H1 (cell line): ENCODE results near the gene IZUMO4. TPM values are rescaled to one million over a fixed set of nuclear protein-coding genes. Genes with fewer than 3 reads are reported as not detected.

ENCODE experiments used
- CTCF ChIA-PET: fragments of 300-600 bp; sonication (Branson Sonifier 250); formaldehyde crosslinking; loops from one replicate; lab custom pipeline; 2021; ENCODE audit not compliant: partially characterized antibody; lab: Charles Lee
- POLR2A ChIA-PET: fragments of 300-600 bp; sonication (Branson Sonifier 250); formaldehyde crosslinking; loops from one replicate; lab custom pipeline; 2021; ENCODE audit warnings: inconsistent platforms; ENCODE audit not compliant: partially characterized antibody; lab: Charles Lee
- DNase-seq, 2 experiments: peaks; one replicate each; pipeline versions ENCODE4 v3.0.0 to v3.0.0-alpha.2; 2010 to 2022; ENCODE audit warnings: low spot score in 2 of 2, low read depth in 1 of 2, mixed read lengths in 1 of 2
- FAIRE-seq: peaks from 2 replicates; lab custom pipeline; 2011; peaks lifted over from hg19 to GRCh38; lab: Jason Lieb, UNC
- H2AFZ ChIP-seq: 2 replicates; pipeline ENCODE4 v1.8.1; 2012; ENCODE audit warnings: low read length, inconsistent platforms
- H2AK5ac ChIP-seq: 2 replicates; pipeline ENCODE4 v1.6.1; 2013; ENCODE audit warnings: low read depth, low read length
- H2BK120ac ChIP-seq: replicated peaks from 2 replicates; pipeline ENCODE3; 2013; ENCODE audit warnings: low read depth, low read length, inconsistent platforms
- H2BK12ac ChIP-seq: 2 replicates; pipeline ENCODE4 v1.6.1; 2013; ENCODE audit warnings: low read depth, low read length
- H2BK15ac ChIP-seq: 2 replicates; pipeline ENCODE4 v1.6.1; 2013; ENCODE audit warnings: low read length
- H2BK20ac ChIP-seq: 2 replicates; pipeline ENCODE4 v1.6.1; 2013; ENCODE audit warnings: low read length
- H2BK5ac ChIP-seq: 2 replicates; pipeline ENCODE4 v1.6.1; 2013; ENCODE audit warnings: low read depth, low read length
- H3K14ac ChIP-seq: 2 replicates; pipeline ENCODE4 v1.6.1; 2013; ENCODE audit warnings: inconsistent platforms; ENCODE audit not compliant: insufficient read length
- H3K18ac ChIP-seq: 2 replicates; pipeline ENCODE4 v1.6.1; 2013; ENCODE audit warnings: low read length; ENCODE audit errors: extremely low read depth
- H3K23ac ChIP-seq: 2 replicates; pipeline ENCODE4 v1.6.1; 2013; ENCODE audit warnings: inconsistent platforms; ENCODE audit not compliant: insufficient read length
- H3K23me2 ChIP-seq: 2 replicates; pipeline ENCODE4 v1.6.1; 2013; ENCODE audit warnings: low read depth, low read length
- H3K27ac ChIP-seq: 2 replicates; pipeline ENCODE4 v1.6.1; 2011; ENCODE audit warnings: low read depth, low read length, inconsistent platforms
- H3K27me3 ChIP-seq, 4 experiments: replicated peaks in 1 of 4; 1 replicate in 1 of 4; 2 replicates in 3 of 4; pipeline versions ENCODE4 v1.6.1 to v1.8.1; 2011 to 2013; ENCODE audit warnings: low read length in 3 of 4, mild to moderate bottlenecking in 3 of 4, inconsistent platforms in 2 of 4, mixed read lengths in 2 of 4, moderate library complexity in 1 of 4; ENCODE audit not compliant: control insufficient read depth in 3 of 4, insufficient read depth in 3 of 4; ENCODE audit errors: extremely low read depth in 1 of 4
- H3K36me3 ChIP-seq, 4 experiments: 2 replicates each; pipeline versions ENCODE4 v1.6.1 to v1.8.1; 2011 to 2013; ENCODE audit warnings: mild to moderate bottlenecking in 4 of 4, low read length in 3 of 4, moderate library complexity in 2 of 4, control low read depth in 1 of 4, inconsistent platforms in 1 of 4; ENCODE audit not compliant: insufficient read depth in 4 of 4, control insufficient read depth in 2 of 4
- H3K4ac ChIP-seq: replicated peaks from 2 replicates; pipeline ENCODE3; 2013; ENCODE audit warnings: low read length, low read depth, mixed read lengths, inconsistent platforms; ENCODE audit not compliant: insufficient read length
- H3K4me1 ChIP-seq, 4 experiments: replicated peaks in 1 of 4; 1 replicate in 1 of 4; 2 replicates in 3 of 4; pipeline versions ENCODE4 v1.6.1 to v1.8.1; 2011 to 2013; ENCODE audit warnings: low read length in 3 of 4, inconsistent platforms in 2 of 4, mixed read lengths in 1 of 4; ENCODE audit not compliant: insufficient read depth in 4 of 4, control insufficient read depth in 3 of 4
- H3K4me2 ChIP-seq, 2 experiments: 2 replicates each; pipeline versions ENCODE4 v1.6.1 to v1.8.1; 2011 to 2013; ENCODE audit warnings: low read depth in 2 of 2, low read length in 2 of 2, control low read depth in 1 of 2, inconsistent platforms in 1 of 2, mild to moderate bottlenecking in 1 of 2; ENCODE audit not compliant: insufficient read depth in 1 of 2
- H3K4me3 ChIP-seq, 4 experiments: fragments of 200-600, 300-600 bp in 1 of 4; sonication (generic), shearing (Covaris generic), sonication (Bioruptor Twin) in 1 of 4; 2 replicates each; pipeline versions ENCODE4 v1.5.1 to v1.8.1; 2011 to 2016; ENCODE audit warnings: low read length in 4 of 4, low read depth in 3 of 4, control low read depth in 2 of 4, inconsistent platforms in 2 of 4, mild to moderate bottlenecking in 2 of 4, mixed read lengths in 1 of 4, moderate library complexity in 1 of 4; ENCODE audit not compliant: insufficient read depth in 2 of 4; ENCODE audit errors: extremely low read depth in 1 of 4
- H3K56ac ChIP-seq: replicated peaks from 2 replicates; pipeline ENCODE3; 2013; ENCODE audit warnings: low read depth, mild to moderate bottlenecking, mixed read lengths, low read length, inconsistent platforms; ENCODE audit not compliant: insufficient read length
- H3K79me1 ChIP-seq: 2 replicates; pipeline ENCODE4 v1.6.1; 2013; ENCODE audit warnings: low read depth, low read length, control low read depth
- H3K79me2 ChIP-seq, 2 experiments: 2 replicates each; pipeline versions ENCODE4 v1.6.1 to v1.8.1; 2012 to 2013; ENCODE audit warnings: low read length in 2 of 2, mild to moderate bottlenecking in 2 of 2, inconsistent platforms in 1 of 2; ENCODE audit not compliant: insufficient read depth in 2 of 2, control insufficient read depth in 1 of 2
- H3K9ac ChIP-seq, 4 experiments: replicated peaks in 1 of 4; 1 replicate in 1 of 4; 2 replicates in 3 of 4; pipeline versions ENCODE4 v1.6.1 to v1.8.1; 2011 to 2013; ENCODE audit warnings: low read depth in 3 of 4, low read length in 3 of 4, control low read depth in 2 of 4, mild to moderate bottlenecking in 2 of 4, moderate library complexity in 2 of 4, inconsistent platforms in 1 of 4; ENCODE audit errors: extremely low read depth in 1 of 4
- H3K9me3 ChIP-seq, 2 experiments: 2 replicates each; pipeline versions ENCODE4 v1.6.1 to v1.8.1; 2012 to 2013; ENCODE audit warnings: mild to moderate bottlenecking in 2 of 2, moderate library complexity in 2 of 2, control low read depth in 1 of 2, inconsistent platforms in 1 of 2, low read depth in 1 of 2, low read length in 1 of 2, mixed read lengths in 1 of 2; ENCODE audit not compliant: insufficient read depth in 2 of 2
- H4K20me1 ChIP-seq, 2 experiments: replicated peaks in 1 of 2; 2 replicates each; pipeline versions ENCODE3 to v1.8.1; 2011 to 2013; ENCODE audit warnings: inconsistent platforms in 2 of 2, low read length in 2 of 2, mild to moderate bottlenecking in 1 of 2; ENCODE audit not compliant: insufficient read depth in 2 of 2, control insufficient read depth in 1 of 2
- H4K5ac ChIP-seq: 2 replicates; pipeline ENCODE4 v1.6.1; 2013; ENCODE audit warnings: low read length, low read depth, mixed read lengths, inconsistent platforms; ENCODE audit not compliant: insufficient read length
- H4K8ac ChIP-seq: 2 replicates; pipeline ENCODE4 v1.8.0; 2013; ENCODE audit warnings: mild to moderate bottlenecking, moderate library complexity, low read length, inconsistent platforms; ENCODE audit not compliant: insufficient read depth; ENCODE audit errors: extremely low read depth
- H4K91ac ChIP-seq: replicated peaks from 2 replicates; pipeline ENCODE3; 2013; ENCODE audit warnings: low read length, mixed read lengths, inconsistent platforms; ENCODE audit not compliant: insufficient read length
- NRF1 ChIP-seq: IDR thresholded peaks from 2 replicates; pipeline ENCODE4 v1.6.1; 2011; ENCODE audit warnings: mild to moderate bottlenecking, low read depth, low read length, improper control_type of control experiment
- SRF ChIP-seq: IDR thresholded peaks from 2 replicates; pipeline ENCODE4 v1.6.1; 2011; ENCODE audit warnings: mild to moderate bottlenecking, low read depth, low read length, moderate library complexity
- WGBS, 2 experiments: shearing (Covaris generic) in 1 of 2; methylation state at CpG; one replicate each; pipeline versions ENCODE4 v1.1.6 to v1.1.7; 2013 to 2015; ENCODE audit warnings: low lambda C conversion rate in 2 of 2, mixed read lengths in 2 of 2, inconsistent platforms in 1 of 2, low coverage in 1 of 2, missing lambda C conversion rate in 1 of 2; ENCODE audit not compliant: insufficient replicate concordance in 2 of 2, insufficient coverage in 1 of 2, insufficient read length in 1 of 2; ENCODE audit errors: extremely low coverage in 1 of 2, missing lambda C conversion rate in 1 of 2; 5-methylcytosine and 5-hydroxymethylcytosine counted together
- polyA plus RNA-seq, 7 experiments: library from polyadenylated mRNA; depleted of rRNA in 3 of 7; stranded (reverse) in 5 of 7; unstranded in 2 of 7; fragments of >200 nt in 5 of 7; fragments of 200-250 nt in 2 of 7; gene quantifications; 1 replicate in 5 of 7; 2 replicates in 1 of 7; 4 replicates in 1 of 7; pipeline versions ENCODE4 v1.2.1 to v1.2.3, GENCODE V29; 2011 to 2013; ENCODE audit warnings: missing spikeins in 2 of 7, mixed read lengths in 2 of 7
- total RNA-seq: library from RNA; stranded (reverse); fragmentation: NEBNext Ultra II Directional; extraction: Animal tissue kit (Norgen Biotek cat#: 25700); gene quantifications from 2 replicates; pipeline ENCODE4 v1.2.1, GENCODE V29; 2021

IZUMO4 gene
- total and polyA plus RNA-seq, 2 of the 8 experiments (the other 6 are each of a cell fraction or from before 2014, with no cell fraction given): 1.8 to 1.9 TPM

GRCh38 chr19:2053601-2054389 lies 42.9 kb upstream of the IZUMO4 start:
- FAIRE-seq (no peak), DNase-seq (no peak)
- no peaks in the 10 kb centered on the region; a peak in 1 of 8 replicates for H3K36me3 ChIP-seq
- H3K56ac ChIP-seq: no peak overlapping the region
- no peak overlapping the region for H2AFZ ChIP-seq
- H3K4me2 ChIP-seq: no peak overlapping the region
- H2AK5ac ChIP-seq: no peak overlapping the region
- H3K79me2 ChIP-seq: peaks cover 9 to 19% of the 10 kb centered on the region in 2 experiments; a peak in 2 of 4 replicates
- H3K9me3 ChIP-seq: no peaks in the 10 kb centered on the region
- no peak overlapping the region for H3K23ac ChIP-seq
- no peak overlapping the region for H4K8ac ChIP-seq
- H3K4me3 ChIP-seq: no peak overlapping the region
- H2BK15ac ChIP-seq: peak overlapping the region; percentile 31; the same call in 1 of the 2 replicates
- H4K91ac ChIP-seq: peak overlapping the region; percentile 3
- H3K4ac ChIP-seq: no peak overlapping the region
- peaks cover 8% of the 10 kb centered on the region for H3K79me1 ChIP-seq
- H4K20me1 ChIP-seq: peaks cover 11 to 15% of the 10 kb centered on the region in 2 experiments
- H2BK20ac ChIP-seq: no peak overlapping the region
- no peak overlapping the region for H3K14ac ChIP-seq
- TF ChIP-seq NRF1: no peak
- TF ChIP-seq SRF: no peak
- no peak overlapping the region for H2BK5ac ChIP-seq
- no peak overlapping the region for H3K18ac ChIP-seq
- peaks cover 0 to 24% (median 14%) of the 10 kb centered on the region in 4 experiments; a peak in 5 of 7 replicates for H3K4me1 ChIP-seq
- ChIA-PET POLR2A (interaction anchor here (0.6 to 22.2 kb wide), 4 partner anchors 22 to 186 kb away, joined by 3 to 524 read pairs (median 4); no protein-coding TSS in a partner anchor), CTCF (interaction anchor here (0.8 to 2.9 kb wide), 7 partner anchors 10 to 57 kb away, joined by 4 to 17 read pairs (median 5); no protein-coding TSS in a partner anchor)
- H3K27me3 ChIP-seq: no peaks in the 10 kb centered on the region
- no peak overlapping the region for H4K5ac ChIP-seq
- 0 out of 2 replicates have a peak overlapping the region, but pooled peaks have one; percentile 11 for H2BK12ac ChIP-seq
- 92% methylated on average over 20 of the region's 24 CpGs; no CpG with 5 or more reads in 1 of the 2 experiments for WGBS, 2 experiments
- no peak overlapping the region for H3K27ac ChIP-seq
- no peak overlapping the region for H3K9ac ChIP-seq
- H3K23me2 ChIP-seq: peaks cover 4% of the 10 kb centered on the region; the same call in 1 of the 2 replicates
- H2BK120ac ChIP-seq: no peak overlapping the region
